ENCODE measurements around the gene CDKAL1.

GRCh38 chr6:20879121-20879520 lies 344.9 kb downstream of the CDKAL1 start:
- no peak for TF ChIP-seq CTCF (IDR thresholded peaks at IDR 0.05; ENCODE audit: control extremely low read depth in 1 of 3, insufficient read depth in 1 of 3, low read depth in 1 of 3, low read length in 3 of 3)
- TF ChIP-seq POLR2A (IDR thresholded peaks at IDR 0.05; ENCODE audit: control extremely low read depth in 1 of 2, low read depth in 2 of 2, low read length in 2 of 2): no peak
- TF ChIP-seq ATF2 (IDR thresholded peaks at IDR 0.05; ENCODE audit: low read length): no peak
- no peak for TF ChIP-seq POLR2AphosphoS5 (IDR thresholded peaks at IDR 0.05; ENCODE audit: low read depth, low read length)
- TF ChIP-seq JUN (IDR thresholded peaks at IDR 0.05; ENCODE audit: low read depth, low read length): no peak
- no peak for TF ChIP-seq GABPA (IDR thresholded peaks at IDR 0.05; ENCODE audit: borderline replicate concordance, insufficient read depth, low read length)
- TF ChIP-seq YY1 (IDR thresholded peaks at IDR 0.05; ENCODE audit: low read depth, low read length): no peak
- no peak for TF ChIP-seq FOSL1 (IDR thresholded peaks at IDR 0.05; ENCODE audit: insufficient read depth, low read depth, low read length)
- no peak for TF ChIP-seq SIN3A (conservative IDR thresholded peaks at IDR 0.05 in 1 of 2, IDR thresholded peaks at IDR 0.05 in 1 of 2; ENCODE audit: low read depth in 1 of 2, low read length in 2 of 2)
- no peak for TF ChIP-seq RFX5 (IDR thresholded peaks at IDR 0.05; ENCODE audit: borderline replicate concordance, low read depth, low read length)

Data from H1 (cell line).